Amniotic epithelial cell (primary cell): ENCODE data around the gene APBA2.
"Not testable (repeated sequence)": the region's sequence is repeated elsewhere in the genome, so short reads cannot be mapped to it uniquely, and the experiment has no call there.

Experiments
- DNase-seq: peaks from one replicate; pipeline ENCODE4 v3.0.0-alpha.2; 2010; ENCODE audit warnings: low read depth

APBA2 gene

GRCh38 chr15:28878209-28878608, 7.6 kb upstream of the APBA2 start:
- no peak for DNase-seq

- no peak for DNase-seq
These were observed 6.2 kb upstream of the APBA2 start for GRCh38 chr15:28879551-28879950.

- DNase-seq, result no peak
These were observed 5.1 kb upstream of the APBA2 start for GRCh38 chr15:28880680-28881079.

- no peak for DNase-seq
These were observed 4.6 kb upstream of the APBA2 start for GRCh38 chr15:28881170-28881569.

GRCh38 chr15:28881600-28881999, 4.2 kb upstream of the APBA2 start:
- DNase-seq, result no peak

GRCh38 chr15:28884151-28884940, 1.4 kb upstream of the APBA2 start:
- no peak for DNase-seq

GRCh38 chr15:28885128-28885629, 595 bp upstream of the APBA2 start:
- DNase-seq, result no peak

- no peak for DNase-seq
These were observed 911 bp downstream of the APBA2 start for GRCh38 chr15:28886431-28887338.

GRCh38 chr15:28887339-28888174, 1.8 kb downstream of the APBA2 start:
- no peak for DNase-seq

- DNase-seq, result no peak
These were observed 2.6 kb downstream of the APBA2 start for GRCh38 chr15:28888302-28888894.

GRCh38 chr15:28888900-28889299, 3.1 kb downstream of the APBA2 start:
- DNase-seq, result no peak

- DNase-seq, result no peak
These were observed 3.6 kb downstream of the APBA2 start for GRCh38 chr15:28889346-28889745.

- not testable (repeated sequence) for DNase-seq
These were observed 4.1 kb downstream of the APBA2 start for GRCh38 chr15:28889871-28890270.

GRCh38 chr15:28890291-28890690, 4.5 kb downstream of the APBA2 start:
- not testable (repeated sequence) for DNase-seq

- peak; percentile 28 for DNase-seq
These were observed 5.1 kb downstream of the APBA2 start for GRCh38 chr15:28890711-28891495.

- no peak for DNase-seq
These were observed 5.8 kb downstream of the APBA2 start for GRCh38 chr15:28891588-28891987.

- DNase-seq, result peak; percentile 4
These were observed 7.2 kb downstream of the APBA2 start for GRCh38 chr15:28892789-28893610.

GRCh38 chr15:28894631-28895030, 8.9 kb downstream of the APBA2 start:
- no peak for DNase-seq

- DNase-seq, result no peak
These were observed 9.4 kb downstream of the APBA2 start for GRCh38 chr15:28895146-28895545.

GRCh38 chr15:28895566-28895965, 9.8 kb downstream of the APBA2 start:
- no peak for DNase-seq
